GM19397 (cell line): ENCODE results near the gene FUT7.

Experiments used
- ATAC-seq: cut with Tn5 transposase; IDR thresholded peaks from one replicate; pipeline ENCODE4 v1.9.1; 2021; ENCODE audit warnings: mild to moderate bottlenecking, moderate library complexity; ENCODE audit not compliant: unreplicated experiment

FUT7 gene

GRCh38 chr9:137019891-137020683 lies 11.8 kb downstream of the FUT7 start:
- no peak for ATAC-seq

- no peak for ATAC-seq
Measured at GRCh38 chr9:137018761-137019559, 12.9 kb downstream of the FUT7 start.

DNA sequence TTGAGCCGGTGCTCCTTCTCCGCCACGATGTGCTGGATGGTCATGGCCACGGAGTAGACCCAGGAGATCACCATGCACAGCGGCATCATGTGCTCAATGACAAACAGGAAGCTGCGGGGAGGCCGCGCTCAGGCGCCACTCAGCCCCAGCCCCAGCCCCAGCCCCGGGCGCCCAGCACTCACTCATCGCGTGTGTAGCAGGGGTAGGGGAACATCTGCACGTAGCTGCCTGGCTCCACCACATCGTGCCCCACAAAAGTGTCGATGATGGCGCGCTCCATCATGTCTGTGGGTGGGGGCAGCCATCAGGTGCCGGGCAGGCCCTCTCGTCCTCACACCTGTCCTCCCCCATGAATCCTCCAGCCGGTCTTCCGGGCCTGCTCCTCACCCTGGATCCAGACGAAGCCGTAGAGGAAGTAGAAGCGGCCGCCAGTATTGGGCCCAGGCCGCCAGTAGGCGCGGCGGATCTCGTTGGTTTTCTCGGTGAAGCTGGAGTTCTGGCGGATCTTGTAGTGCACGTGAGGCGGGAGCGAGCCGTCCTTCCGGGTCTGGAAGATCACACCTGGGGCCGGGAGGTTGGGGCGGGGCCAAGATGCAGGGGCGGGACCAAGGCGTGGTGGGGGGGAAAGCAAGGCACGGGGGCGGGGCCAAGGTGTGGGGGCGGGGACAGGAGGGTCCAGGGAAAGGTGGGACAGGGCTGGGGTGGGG lies 13.9 kb downstream of the FUT7 start:
- ATAC-seq: no peak

GRCh38 chr9:137017071-137017470 lies 14.8 kb downstream of the FUT7 start:
- ATAC-seq: no peak

DNA sequence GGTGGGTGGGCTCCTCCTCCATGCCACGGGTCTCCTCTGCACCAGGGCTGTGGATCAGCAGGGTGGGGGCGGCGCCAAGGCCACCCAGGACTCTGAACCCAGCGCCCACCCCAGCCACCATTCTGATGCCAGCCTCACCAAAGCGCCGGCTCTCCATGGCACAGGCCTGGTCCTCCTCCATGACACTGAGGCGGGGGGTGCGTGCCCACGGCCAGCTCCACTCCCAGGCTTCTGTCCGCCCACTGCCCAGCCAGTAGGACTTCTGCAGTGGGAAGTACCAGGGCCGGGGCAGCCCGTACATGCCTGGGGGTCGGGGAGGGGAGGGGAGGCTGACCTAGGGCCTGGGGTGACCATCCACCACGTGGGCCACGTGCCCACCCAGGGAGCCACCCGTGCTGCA lies 15.5 kb downstream of the FUT7 start:
- no peak for ATAC-seq

DNA sequence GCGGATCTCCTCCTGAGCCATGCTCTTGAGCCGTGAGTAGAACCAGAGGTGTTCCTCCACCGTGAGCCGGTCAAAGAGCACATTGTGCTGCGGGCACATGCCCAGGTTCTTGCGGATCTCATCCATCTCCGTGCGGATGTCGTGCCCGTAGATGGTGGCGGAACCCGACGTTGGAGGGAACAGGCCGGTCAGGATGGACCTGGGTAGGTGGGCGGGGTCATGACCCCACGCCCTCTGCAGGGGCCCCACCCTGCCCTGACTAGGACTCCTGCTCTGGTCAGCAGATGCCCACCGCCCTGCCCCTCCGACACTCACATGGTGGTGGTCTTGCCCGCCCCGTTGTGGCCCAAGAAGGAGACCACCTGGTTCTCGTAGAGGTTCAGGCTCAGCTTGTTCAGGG lies 15.9 kb downstream of the FUT7 start:
- ATAC-seq: no peak

GRCh38 chr9:137015540-137015930 lies 16.4 kb downstream of the FUT7 start:
- no peak for ATAC-seq

DNA sequence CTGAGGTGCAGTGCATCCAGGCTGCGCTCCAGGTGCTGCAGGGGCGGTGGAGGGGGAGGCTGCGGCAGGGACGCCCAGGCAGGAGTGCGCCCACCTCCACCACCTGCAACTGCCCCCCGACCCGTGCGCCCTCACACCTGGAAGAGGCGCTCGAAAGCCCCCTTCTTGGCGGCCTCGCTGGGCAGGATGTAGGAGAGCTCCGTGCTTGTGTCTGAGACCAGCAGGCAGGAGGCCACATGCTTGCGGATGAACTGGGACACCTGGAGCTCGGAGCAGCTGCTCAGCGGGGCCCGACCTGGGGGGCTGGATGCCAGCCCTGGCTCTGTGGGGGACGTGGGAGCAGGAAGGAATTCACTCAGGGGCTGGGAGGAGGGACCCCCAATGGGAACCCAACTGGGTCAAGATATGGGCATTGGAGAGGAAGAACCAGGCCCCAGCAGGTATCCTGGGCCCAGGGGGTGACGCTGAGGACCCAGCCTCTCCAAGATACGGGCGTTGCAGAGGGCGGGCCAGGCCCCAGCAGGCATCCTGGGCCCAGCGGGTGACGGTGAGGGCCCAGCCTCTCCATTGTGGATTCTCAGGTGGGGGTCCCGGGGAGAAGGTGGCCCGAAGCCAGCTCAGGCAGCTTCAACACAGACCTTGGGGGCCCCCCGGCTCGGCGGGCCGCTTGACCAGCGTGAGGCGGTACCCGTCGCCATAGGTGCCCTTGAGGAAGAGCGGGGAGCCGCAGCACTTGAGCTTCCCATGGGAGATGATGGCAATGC lies 16.9 kb downstream of the FUT7 start:
- no peak for ATAC-seq

- ATAC-seq: no peak
Measured at GRCh38 chr9:137014166-137014565, 17.7 kb downstream of the FUT7 start.

DNA sequence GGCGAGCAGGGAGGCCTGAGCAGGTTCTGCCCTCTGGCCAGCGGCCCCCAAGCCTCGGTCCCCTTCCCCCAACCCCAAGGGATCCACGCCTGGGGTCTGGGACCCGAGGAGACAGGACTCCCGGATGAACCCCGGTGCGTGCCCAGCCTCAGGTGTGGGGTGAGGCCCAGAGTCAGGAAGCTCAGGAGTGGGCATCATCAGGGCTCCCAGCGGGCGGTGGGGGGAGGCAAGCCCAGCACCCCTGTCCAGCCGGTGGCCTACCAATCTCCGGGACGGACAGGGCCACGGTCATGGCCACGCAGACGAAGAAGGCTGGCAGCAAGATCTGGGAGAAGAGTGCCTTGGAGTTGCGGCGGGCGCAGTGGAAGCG lies 18.3 kb downstream of the FUT7 start:
- no peak for ATAC-seq

GRCh38 chr9:137012694-137013570 lies 19.0 kb downstream of the FUT7 start:
- no peak for ATAC-seq

DNA sequence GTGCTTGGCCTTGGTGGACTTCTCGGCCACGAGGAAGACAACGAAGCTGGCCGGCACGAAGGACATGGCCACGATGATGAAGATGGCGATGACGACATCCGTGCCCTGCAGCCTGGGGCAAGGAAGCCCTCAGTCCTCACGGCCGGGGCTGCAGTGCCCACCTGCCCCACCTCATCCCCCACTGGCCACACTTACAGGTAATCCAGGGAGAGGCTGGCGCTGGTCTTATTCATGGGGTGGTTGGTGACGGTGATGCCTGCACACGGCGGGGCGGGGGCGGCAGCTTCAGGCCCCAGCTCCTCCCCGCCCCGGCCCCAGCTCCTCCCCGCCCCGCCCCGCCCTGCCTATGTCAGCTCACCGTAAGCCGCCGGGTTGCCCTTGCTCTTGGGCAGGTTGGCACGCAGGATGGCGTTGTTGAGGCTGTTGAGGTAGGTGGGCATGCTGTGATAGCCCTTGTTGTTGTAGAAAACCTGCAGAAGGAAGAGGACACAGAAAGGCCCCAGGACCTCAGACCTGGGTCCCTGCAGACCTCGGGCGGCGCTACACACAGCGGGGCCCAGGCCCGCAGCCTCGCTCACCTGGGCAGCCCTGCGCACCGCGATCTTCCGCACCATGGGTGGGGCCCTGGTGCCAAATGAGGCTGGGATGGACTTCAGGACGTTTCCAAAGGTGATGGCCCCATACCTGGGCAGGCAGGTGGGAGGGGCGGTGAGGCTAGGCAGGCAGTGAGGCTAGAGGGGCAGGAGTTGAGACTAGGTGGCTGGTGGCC lies 19.8 kb downstream of the FUT7 start:
- no peak for ATAC-seq

- no peak for ATAC-seq
Measured at GRCh38 chr9:137011156-137011555, 20.7 kb downstream of the FUT7 start.

DNA sequence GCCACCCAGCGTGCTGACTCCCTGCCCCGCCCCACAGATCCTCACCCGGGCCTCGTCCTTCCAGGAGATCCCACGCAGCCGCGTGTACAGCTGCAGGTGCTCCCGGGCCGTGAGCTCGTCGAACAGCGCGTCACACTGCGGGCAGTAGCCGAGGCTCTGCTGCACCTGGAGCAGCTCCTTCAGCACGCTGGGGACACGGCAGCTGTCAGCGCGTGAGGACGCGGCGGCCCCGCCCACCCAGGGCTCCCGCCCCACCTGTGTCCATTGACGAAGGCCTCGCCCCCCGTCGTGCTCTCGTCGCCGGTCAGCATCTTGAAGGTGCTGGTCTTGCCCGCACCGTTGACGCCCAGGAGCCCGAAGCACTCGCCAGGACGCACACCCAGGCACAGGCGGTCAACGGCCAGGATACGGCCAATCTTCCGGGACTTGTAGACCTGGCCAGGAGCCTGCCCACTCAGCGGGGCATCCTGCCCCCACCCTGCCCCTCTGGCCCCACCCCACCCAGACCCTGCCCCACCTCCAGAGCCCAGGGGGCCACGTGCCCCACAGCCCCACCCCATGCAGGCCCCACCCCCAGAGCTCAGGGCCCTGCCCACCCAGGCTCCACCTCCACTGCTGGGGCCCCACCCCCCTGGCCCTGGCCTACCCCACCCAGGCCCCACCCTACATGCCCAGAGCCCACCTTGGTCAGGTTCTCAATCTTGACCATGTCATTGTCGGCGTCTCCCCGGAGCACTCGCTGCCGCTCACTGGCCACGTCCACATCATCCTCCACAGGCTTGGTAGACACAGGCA lies 21.8 kb downstream of the FUT7 start:
- no peak for ATAC-seq

- no peak for ATAC-seq
Measured at GRCh38 chr9:137009217-137009616, 22.7 kb downstream of the FUT7 start.

DNA sequence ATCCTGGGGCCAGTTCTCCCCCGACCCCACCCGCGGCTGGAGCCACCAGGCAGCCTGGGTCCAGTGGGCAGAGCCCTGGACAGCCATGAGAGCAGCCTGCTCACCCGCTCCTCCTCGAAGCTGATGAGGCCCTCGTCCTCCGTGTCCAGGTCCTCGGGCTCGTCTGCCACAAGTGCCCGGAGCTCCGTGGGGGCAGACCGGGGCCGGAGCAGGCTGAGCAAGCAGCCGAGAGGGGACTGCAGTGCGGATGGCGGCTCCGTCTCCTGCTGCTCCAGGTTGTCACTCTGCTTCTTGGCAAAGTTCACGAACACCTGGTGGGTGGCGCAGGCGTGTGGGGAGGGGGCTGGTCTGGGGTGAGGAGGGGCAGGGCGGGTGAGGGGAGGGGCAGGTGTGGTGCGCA lies 23.6 kb downstream of the FUT7 start:
- ATAC-seq: no peak

DNA sequence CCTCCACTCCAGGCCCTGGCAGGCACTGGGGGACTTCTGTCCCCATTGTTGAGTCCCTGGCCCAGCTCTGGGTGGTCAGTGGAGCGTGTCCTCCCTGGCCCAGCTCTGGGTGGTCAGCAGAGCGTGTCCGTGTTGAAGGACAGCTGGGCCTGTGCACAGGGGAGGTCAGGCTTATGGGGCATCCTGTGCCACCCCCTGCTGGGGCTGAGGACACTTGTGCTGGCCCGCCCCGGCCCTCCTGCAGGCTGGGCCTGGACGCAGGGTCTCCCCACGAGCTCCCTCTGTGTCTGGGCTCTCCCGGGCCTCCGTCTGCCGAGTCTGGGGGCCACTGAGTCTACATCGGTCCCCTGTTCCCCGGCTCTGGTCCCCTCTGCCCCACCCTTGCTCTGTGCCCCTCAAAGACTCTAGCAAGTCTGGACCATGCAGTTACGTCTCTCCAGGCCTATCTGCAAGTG lies 24.0 kb downstream of the FUT7 start:
- ATAC-seq: no peak

DNA sequence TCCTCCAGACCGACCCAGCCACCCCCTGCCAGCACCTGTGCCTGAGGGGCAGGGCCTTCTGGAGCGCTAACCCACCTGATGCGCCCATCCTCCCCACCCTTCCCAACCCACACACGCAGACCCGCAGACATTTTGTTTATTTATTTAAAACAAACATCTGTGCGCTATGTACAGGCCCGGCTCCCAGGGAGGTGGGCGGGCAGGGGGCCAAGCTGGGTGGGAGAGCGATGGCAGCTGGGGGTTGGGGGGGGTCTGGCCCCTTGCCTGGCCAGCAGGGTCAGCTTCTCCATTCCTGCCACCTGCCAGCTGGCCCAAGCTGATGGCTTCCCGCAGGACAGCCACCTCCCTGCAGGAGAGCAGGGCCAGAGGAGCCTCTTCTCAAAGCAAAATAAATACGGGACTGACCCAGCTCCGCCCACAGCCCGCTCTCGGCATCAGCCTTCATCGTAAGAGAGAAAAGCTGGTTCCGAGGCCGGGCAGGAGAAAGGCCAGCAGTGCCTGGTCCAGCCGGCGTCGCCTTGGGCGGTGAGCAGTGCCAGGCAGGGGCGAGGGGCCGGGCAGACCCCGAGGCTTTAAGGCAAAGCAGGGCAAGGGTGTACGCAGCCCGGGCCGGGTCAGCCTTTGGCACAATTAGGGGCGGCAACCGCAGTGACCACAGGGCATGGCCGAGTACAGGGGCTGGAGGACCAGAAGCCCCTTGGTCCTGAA lies 24.6 kb downstream of the FUT7 start:
- no peak for ATAC-seq
